HEK293 (cell line): ENCODE results near the gene LYSMD3.
A peak's percentile ranks its signal among the peaks of the same experiment; 100 is the strongest.

Experiments
- KLF16 ChIP-seq: fragments of 450-650 bp; formaldehyde crosslinking; IDR thresholded peaks from 2 replicates; pipeline ENCODE4 v1.5.1; 2017; ENCODE audit warnings: missing biosample characterization, missing genetic modification characterization
- OVOL3 ChIP-seq: fragments of 450-650 bp; formaldehyde crosslinking; IDR thresholded peaks from 2 replicates; pipeline ENCODE4 v1.5.1; 2016; ENCODE audit warnings: missing biosample characterization, missing genetic modification characterization
- PRDM1 ChIP-seq: fragments of 450-650 bp; formaldehyde crosslinking; IDR thresholded peaks from 2 replicates; pipeline ENCODE4; 2016; ENCODE audit warnings: missing biosample characterization, missing genetic modification characterization
- RBAK ChIP-seq: fragments of 450-650 bp; formaldehyde crosslinking; IDR thresholded peaks from 2 replicates; pipeline ENCODE4 v1.5.1; 2016; ENCODE audit warnings: missing biosample characterization, missing genetic modification characterization
- SP3 ChIP-seq: fragments of 450-650 bp; formaldehyde crosslinking; IDR thresholded peaks from 2 replicates; pipeline ENCODE4 v1.5.1; 2016; ENCODE audit warnings: missing biosample characterization, missing genetic modification characterization
- ZFHX2 ChIP-seq: fragments of 450-650 bp; formaldehyde crosslinking; conservative IDR thresholded peaks from 2 replicates; pipeline ENCODE4 v1.5.1; 2016; ENCODE audit warnings: missing biosample characterization, missing genetic modification characterization
- ZFP37 ChIP-seq: fragments of 450-650 bp; formaldehyde crosslinking; IDR thresholded peaks from 2 replicates; pipeline ENCODE4 v1.5.1; 2016; ENCODE audit warnings: missing biosample characterization, missing genetic modification characterization
- ZFP41 ChIP-seq: fragments of 450-650 bp; formaldehyde crosslinking; IDR thresholded peaks from 2 replicates; pipeline ENCODE4 v1.5.1; 2016; ENCODE audit warnings: missing biosample characterization, missing genetic modification characterization, borderline replicate concordance
- ZNF133 ChIP-seq: fragments of 450-650 bp; formaldehyde crosslinking; IDR thresholded peaks from 2 replicates; pipeline ENCODE4 v1.5.1; 2016; ENCODE audit warnings: missing biosample characterization, missing genetic modification characterization
- ZNF140 ChIP-seq: fragments of 450-650 bp; formaldehyde crosslinking; IDR thresholded peaks from 2 replicates; pipeline ENCODE4 v1.5.1; 2016; ENCODE audit warnings: missing biosample characterization, missing genetic modification characterization
- ZNF174 ChIP-seq: fragments of 450-650 bp; formaldehyde crosslinking; IDR thresholded peaks from 2 replicates; pipeline ENCODE4 v1.5.0; 2017; ENCODE audit warnings: missing biosample characterization, mild to moderate bottlenecking, missing genetic modification characterization
- ZNF19 ChIP-seq: fragments of 450-650 bp; formaldehyde crosslinking; IDR thresholded peaks from 2 replicates; pipeline ENCODE4; 2016; ENCODE audit warnings: missing biosample characterization, missing genetic modification characterization, low read depth
- ZNF23 ChIP-seq: fragments of 450-650 bp; formaldehyde crosslinking; IDR thresholded peaks from 2 replicates; pipeline ENCODE4 v1.5.1; 2016; ENCODE audit warnings: missing biosample characterization, missing genetic modification characterization, borderline replicate concordance
- ZNF341 ChIP-seq: fragments of 450-650 bp; formaldehyde crosslinking; IDR thresholded peaks from 2 replicates; pipeline ENCODE4; 2016; ENCODE audit warnings: low read depth, missing biosample characterization, missing genetic modification characterization
- ZNF423 ChIP-seq: fragments of 450-650 bp; formaldehyde crosslinking; IDR thresholded peaks from 2 replicates; pipeline ENCODE4 v1.5.1; 2016; ENCODE audit warnings: missing biosample characterization, missing genetic modification characterization
- ZNF473 ChIP-seq: fragments of 450-650 bp; formaldehyde crosslinking; IDR thresholded peaks from 2 replicates; pipeline ENCODE4 v1.5.1; 2017; ENCODE audit warnings: missing biosample characterization, missing genetic modification characterization
- ZNF48 ChIP-seq: fragments of 450-650 bp; formaldehyde crosslinking; IDR thresholded peaks from 2 replicates; pipeline ENCODE4 v1.5.1; 2016; ENCODE audit warnings: missing biosample characterization, missing genetic modification characterization
- ZNF610 ChIP-seq: fragments of 450-650 bp; formaldehyde crosslinking; IDR thresholded peaks from 2 replicates; pipeline ENCODE4 v1.5.1; 2016; ENCODE audit warnings: missing biosample characterization, missing genetic modification characterization, borderline replicate concordance
- ZNF623 ChIP-seq: fragments of 450-650 bp; formaldehyde crosslinking; IDR thresholded peaks from 2 replicates; pipeline ENCODE4 v1.5.1; 2016; ENCODE audit warnings: missing biosample characterization, missing genetic modification characterization
- ZNF654 ChIP-seq: fragments of 450-650 bp; formaldehyde crosslinking; IDR thresholded peaks from 2 replicates; pipeline ENCODE4 v1.5.1; 2016; ENCODE audit warnings: low read depth, missing biosample characterization, missing genetic modification characterization
- ZNF785 ChIP-seq: fragments of 450-650 bp; formaldehyde crosslinking; IDR thresholded peaks from 2 replicates; pipeline ENCODE4 v1.5.1; 2016; ENCODE audit warnings: missing biosample characterization, missing genetic modification characterization
- ZNF837 ChIP-seq: fragments of 450-650 bp; formaldehyde crosslinking; IDR thresholded peaks from 2 replicates; pipeline ENCODE4 v1.5.1; 2016; ENCODE audit warnings: missing biosample characterization, missing genetic modification characterization
- TF ChIP-seq, protein P1 (sequence below): fragments of 450-650 bp; formaldehyde crosslinking; IDR thresholded peaks from 2 replicates; pipeline ENCODE4 v1.5.1; 2016; ENCODE audit warnings: missing biosample characterization, missing genetic modification characterization
- TF ChIP-seq, protein P2 (sequence below): fragments of 450-650 bp; formaldehyde crosslinking; IDR thresholded peaks from 2 replicates; pipeline ENCODE4 v1.5.1; 2017; ENCODE audit warnings: missing biosample characterization, missing genetic modification characterization
- TF ChIP-seq, protein P3 (sequence below): fragments of 450-650 bp; formaldehyde crosslinking; conservative IDR thresholded peaks from 2 replicates; pipeline ENCODE4 v1.5.1; 2016; ENCODE audit warnings: low read depth, missing biosample characterization, missing genetic modification characterization
- TF ChIP-seq, protein P4 (sequence below): fragments of 450-650 bp; formaldehyde crosslinking; IDR thresholded peaks from 2 replicates; pipeline ENCODE4; 2016; ENCODE audit warnings: missing biosample characterization, missing genetic modification characterization
- TF ChIP-seq, protein P5 (sequence below): fragments of 450-650 bp; formaldehyde crosslinking; IDR thresholded peaks from 2 replicates; pipeline ENCODE4 v1.5.1; 2017; ENCODE audit warnings: missing biosample characterization, missing genetic modification characterization
- TF ChIP-seq, protein P6 (sequence below): fragments of 450-650 bp; formaldehyde crosslinking; IDR thresholded peaks from 2 replicates; pipeline ENCODE4 v1.5.1; 2016; ENCODE audit warnings: missing biosample characterization, missing genetic modification characterization

LYSMD3 gene

DNA sequence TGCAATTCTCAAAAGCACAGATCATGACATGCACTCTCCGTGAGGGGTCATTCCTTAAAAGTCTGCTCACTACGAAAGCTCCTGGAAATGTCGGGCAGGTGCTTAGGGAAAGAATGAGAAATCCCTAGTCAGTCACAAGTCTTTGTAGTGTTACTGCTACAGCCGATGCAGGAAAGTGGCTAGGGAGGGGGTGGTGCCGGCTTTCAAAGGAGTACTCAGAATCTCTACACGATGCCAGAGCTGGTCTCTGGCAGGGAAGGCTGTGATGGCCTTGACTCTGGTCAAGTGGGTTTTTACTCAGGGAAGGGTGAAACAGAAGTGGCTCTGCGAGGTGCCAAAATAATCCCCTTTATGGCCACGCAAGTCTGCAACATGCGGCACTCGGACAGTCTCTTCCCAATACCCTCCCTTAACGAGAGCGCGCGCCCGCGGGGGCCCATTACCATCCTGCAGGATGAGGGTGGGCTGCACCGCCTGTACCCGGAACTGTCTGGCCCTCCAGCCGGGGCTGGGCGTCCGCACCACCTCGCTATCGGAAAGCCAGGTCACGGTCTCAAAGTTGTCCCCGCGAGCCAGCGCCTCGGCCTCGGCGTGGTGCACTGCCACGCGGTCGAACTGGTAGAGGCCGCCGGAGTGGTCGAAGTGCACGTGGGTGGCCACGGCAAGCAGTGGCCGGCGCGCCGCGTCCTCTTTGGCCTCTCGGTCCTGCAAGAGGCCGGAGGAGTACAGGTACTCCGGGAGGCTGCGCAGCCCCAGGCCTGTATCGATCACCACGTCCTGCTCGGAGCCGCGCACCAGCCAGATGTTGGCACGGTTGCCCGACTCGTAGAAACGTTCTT is 55.8 kb downstream of the LYSMD3 start (continued):
- TF ChIP-seq ZFP37 (no peak), RBAK (tag by site-specific recombination) (no peak), ZNF423 (no peak), KLF16 (no peak), ZNF23 (tag by site-specific recombination) (no peak), ZNF48 (tag by site-specific recombination) (no peak), ZNF654 (tag by site-specific recombination) (no peak), SP3 (no peak), ZFP41 (tag by site-specific recombination) (no peak), PRDM1 (tag by site-specific recombination) (no peak), ZNF133 (tag by site-specific recombination) (no peak), ZNF19 (tag by site-specific recombination) (no peak), ZNF140 (tag by site-specific recombination) (no peak), ZNF473 (tag by site-specific recombination) (no peak), ZFHX2 (tag by site-specific recombination) (no peak), ZNF623 (0 out of 2 replicates have a peak, but pooled peaks have one; percentile 23), ZNF785 (tag by site-specific recombination) (no peak), ZNF610 (0 out of 2 replicates have a peak, but pooled peaks have one; percentile 24), ZNF341 (no peak), ZNF174 (no peak), ZNF837 (tag by site-specific recombination) (0 out of 2 replicates have a peak, but pooled peaks have one; percentile 45), OVOL3 (tag by site-specific recombination) (no peak)
- TF ChIP-seq, protein P1, sequence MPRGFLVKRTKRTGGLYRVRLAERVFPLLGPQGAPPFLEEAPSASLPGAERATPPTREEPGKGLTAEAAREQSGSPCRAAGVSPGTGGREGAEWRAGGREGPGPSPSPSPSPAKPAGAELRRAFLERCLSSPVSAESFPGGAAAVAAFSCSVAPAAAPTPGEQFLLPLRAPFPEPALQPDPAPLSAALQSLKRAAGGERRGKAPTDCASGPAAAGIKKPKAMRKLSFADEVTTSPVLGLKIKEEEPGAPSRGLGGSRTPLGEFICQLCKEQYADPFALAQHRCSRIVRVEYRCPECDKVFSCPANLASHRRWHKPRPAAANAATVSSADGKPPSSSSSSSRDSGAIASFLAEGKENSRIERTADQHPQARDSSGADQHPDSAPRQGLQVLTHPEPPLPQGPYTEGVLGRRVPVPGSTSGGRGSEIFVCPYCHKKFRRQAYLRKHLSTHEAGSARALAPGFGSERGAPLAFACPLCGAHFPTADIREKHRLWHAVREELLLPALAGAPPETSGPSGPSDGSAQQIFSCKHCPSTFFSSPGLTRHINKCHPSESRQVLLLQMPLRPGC (tag by site-specific recombination) = no peak
- TF ChIP-seq, protein P2, sequence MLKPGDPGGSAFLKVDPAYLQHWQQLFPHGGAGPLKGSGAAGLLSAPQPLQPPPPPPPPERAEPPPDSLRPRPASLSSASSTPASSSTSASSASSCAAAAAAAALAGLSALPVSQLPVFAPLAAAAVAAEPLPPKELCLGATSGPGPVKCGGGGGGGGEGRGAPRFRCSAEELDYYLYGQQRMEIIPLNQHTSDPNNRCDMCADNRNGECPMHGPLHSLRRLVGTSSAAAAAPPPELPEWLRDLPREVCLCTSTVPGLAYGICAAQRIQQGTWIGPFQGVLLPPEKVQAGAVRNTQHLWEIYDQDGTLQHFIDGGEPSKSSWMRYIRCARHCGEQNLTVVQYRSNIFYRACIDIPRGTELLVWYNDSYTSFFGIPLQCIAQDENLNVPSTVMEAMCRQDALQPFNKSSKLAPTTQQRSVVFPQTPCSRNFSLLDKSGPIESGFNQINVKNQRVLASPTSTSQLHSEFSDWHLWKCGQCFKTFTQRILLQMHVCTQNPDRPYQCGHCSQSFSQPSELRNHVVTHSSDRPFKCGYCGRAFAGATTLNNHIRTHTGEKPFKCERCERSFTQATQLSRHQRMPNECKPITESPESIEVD (tag by site-specific recombination) = no peak
- TF ChIP-seq, protein P3, sequence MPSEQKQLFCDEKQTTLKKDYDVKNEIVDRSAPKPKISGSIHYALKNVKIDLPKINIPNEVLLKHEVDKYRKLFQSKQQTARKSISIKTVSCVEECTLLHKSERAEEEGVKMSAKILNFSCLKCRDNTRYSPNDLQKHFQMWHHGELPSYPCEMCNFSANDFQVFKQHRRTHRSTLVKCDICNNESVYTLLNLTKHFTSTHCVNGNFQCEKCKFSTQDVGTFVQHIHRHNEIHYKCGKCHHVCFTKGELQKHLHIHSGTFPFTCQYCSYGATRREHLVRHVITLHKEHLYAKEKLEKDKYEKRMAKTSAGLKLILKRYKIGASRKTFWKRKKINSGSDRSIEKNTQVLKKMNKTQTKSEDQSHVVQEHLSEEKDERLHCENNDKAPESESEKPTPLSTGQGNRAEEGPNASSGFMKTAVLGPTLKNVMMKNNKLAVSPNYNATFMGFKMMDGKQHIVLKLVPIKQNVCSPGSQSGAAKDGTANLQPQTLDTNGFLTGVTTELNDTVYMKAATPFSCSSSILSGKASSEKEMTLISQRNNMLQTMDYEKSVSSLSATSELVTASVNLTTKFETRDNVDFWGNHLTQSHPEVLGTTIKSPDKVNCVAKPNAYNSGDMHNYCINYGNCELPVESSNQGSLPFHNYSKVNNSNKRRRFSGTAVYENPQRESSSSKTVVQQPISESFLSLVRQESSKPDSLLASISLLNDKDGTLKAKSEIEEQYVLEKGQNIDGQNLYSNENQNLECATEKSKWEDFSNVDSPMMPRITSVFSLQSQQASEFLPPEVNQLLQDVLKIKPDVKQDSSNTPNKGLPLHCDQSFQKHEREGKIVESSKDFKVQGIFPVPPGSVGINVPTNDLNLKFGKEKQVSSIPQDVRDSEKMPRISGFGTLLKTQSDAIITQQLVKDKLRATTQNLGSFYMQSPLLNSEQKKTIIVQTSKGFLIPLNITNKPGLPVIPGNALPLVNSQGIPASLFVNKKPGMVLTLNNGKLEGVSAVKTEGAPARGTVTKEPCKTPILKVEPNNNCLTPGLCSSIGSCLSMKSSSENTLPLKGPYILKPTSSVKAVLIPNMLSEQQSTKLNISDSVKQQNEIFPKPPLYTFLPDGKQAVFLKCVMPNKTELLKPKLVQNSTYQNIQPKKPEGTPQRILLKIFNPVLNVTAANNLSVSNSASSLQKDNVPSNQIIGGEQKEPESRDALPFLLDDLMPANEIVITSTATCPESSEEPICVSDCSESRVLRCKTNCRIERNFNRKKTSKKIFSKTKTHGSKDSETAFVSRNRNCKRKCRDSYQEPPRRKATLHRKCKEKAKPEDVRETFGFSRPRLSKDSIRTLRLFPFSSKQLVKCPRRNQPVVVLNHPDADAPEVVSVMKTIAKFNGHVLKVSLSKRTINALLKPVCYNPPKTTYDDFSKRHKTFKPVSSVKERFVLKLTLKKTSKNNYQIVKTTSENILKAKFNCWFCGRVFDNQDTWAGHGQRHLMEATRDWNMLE (tag by site-specific recombination) = no peak
- TF ChIP-seq, protein P4, sequence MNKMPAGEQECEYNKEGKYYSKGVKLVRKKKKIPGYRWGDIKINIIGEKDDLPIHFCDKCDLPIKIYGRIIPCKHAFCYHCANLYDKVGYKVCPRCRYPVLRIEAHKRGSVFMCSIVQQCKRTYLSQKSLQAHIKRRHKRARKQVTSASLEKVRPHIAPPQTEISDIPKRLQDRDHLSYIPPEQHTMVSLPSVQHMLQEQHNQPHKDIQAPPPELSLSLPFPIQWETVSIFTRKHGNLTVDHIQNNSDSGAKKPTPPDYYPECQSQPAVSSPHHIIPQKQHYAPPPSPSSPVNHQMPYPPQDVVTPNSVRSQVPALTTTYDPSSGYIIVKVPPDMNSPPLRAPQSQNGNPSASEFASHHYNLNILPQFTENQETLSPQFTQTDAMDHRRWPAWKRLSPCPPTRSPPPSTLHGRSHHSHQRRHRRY (tag by site-specific recombination) = no peak
- TF ChIP-seq, protein P5, sequence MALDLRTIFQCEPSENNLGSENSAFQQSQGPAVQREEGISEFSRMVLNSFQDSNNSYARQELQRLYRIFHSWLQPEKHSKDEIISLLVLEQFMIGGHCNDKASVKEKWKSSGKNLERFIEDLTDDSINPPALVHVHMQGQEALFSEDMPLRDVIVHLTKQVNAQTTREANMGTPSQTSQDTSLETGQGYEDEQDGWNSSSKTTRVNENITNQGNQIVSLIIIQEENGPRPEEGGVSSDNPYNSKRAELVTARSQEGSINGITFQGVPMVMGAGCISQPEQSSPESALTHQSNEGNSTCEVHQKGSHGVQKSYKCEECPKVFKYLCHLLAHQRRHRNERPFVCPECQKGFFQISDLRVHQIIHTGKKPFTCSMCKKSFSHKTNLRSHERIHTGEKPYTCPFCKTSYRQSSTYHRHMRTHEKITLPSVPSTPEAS (tag by site-specific recombination) = 0 out of 2 replicates have a peak, but pooled peaks have one; percentile 8
- TF ChIP-seq, protein P6, sequence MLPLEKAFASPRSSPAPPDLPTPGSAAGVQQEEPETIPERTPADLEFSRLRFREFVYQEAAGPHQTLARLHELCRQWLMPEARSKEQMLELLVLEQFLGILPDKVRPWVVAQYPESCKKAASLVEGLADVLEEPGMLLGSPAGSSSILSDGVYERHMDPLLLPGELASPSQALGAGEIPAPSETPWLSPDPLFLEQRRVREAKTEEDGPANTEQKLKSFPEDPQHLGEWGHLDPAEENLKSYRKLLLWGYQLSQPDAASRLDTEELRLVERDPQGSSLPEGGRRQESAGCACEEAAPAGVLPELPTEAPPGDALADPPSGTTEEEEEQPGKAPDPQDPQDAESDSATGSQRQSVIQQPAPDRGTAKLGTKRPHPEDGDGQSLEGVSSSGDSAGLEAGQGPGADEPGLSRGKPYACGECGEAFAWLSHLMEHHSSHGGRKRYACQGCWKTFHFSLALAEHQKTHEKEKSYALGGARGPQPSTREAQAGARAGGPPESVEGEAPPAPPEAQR (tag by site-specific recombination) = no peak
